CD1c-positive myeloid dendritic cell (primary cell): ENCODE data around the gene CAPZB.

Source experiments
- DNase-seq: peaks from one replicate; pipeline ENCODE4 v3.0.0-alpha.2; 2016; ENCODE audit errors: extremely low spot score

CAPZB gene

DNA sequence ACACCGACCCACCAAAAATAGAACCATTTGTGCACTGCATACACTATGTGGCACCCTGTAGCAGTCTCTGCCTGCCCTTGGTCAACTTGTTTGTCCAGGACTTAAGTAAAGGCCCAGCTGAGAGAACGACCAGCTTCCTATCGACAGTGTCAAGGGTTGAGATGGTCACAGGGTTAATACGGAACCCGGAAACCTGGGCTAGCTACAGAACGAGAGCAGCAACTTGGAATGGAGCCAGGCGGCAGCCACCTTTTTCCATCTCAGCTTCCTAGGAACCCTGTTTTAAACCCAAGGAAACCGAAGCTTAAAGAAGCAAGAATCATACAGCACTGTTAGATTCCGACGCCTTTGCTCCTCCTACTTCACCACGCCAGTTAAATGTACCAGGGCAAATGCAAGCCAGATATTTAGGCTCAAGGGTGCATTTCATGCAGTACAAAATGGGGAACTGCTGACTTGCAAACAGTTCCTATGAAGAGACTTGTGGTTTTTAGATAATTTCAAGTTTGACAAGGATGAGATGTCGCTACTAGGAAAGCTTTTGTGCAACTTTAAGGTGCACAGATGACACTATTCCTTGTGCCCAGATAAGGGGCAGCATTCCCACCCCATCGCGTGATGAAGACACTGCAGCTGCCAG, 137.7 kb downstream of the CAPZB start:
- peak; percentile 65 for DNase-seq

DNA sequence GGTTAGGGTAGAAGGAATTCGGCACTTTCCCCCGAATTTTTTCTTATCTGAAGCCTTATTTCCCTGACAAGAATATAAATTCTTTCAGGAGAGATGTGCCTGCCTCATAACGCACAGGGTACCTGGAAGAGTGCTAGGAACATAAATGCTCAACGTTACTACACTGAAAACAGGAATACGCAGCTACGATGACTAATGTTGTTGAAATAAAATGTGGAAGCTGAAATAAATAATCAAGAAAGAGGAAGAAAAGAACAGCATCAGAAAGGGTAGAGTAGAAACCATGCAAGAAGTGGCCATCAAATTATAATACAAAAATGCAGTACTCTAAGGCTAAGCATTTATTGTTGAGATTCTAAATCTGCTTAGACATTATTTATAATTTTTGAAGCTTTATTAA, 139.3 kb downstream of the CAPZB start:
- DNase-seq: peak; percentile 58

DNA sequence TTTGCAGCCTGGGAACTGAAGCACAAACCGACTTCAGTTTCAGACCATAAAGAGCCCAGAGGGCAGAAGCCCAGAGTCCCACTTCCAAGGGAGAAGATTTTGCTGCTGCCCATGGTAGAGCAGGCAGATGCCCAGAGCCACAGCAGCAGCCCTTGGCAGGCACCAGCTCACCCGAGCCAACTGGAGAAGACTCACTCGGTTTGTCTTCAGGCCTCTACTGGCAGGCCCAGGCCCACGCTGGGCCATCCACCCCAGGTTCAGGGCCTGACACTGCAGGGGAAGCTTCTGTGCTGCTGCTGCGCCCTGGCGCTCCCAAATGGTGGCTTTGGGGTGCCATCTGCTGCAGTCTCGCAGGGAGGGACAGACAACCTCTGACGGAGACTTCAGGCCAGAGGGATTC, 139.9 kb downstream of the CAPZB start:
- DNase-seq: no peak

- no peak for DNase-seq
Measured at GRCh38 chr1:19344831-19345230, 140.5 kb downstream of the CAPZB start.

- peak; percentile 41 for DNase-seq
Measured at GRCh38 chr1:19344372-19344810, 140.9 kb downstream of the CAPZB start.

- DNase-seq: no peak
Measured at GRCh38 chr1:19343617-19344350, 141.6 kb downstream of the CAPZB start.

- no peak for DNase-seq
Measured at GRCh38 chr1:19342894-19343616, 142.3 kb downstream of the CAPZB start.

DNA sequence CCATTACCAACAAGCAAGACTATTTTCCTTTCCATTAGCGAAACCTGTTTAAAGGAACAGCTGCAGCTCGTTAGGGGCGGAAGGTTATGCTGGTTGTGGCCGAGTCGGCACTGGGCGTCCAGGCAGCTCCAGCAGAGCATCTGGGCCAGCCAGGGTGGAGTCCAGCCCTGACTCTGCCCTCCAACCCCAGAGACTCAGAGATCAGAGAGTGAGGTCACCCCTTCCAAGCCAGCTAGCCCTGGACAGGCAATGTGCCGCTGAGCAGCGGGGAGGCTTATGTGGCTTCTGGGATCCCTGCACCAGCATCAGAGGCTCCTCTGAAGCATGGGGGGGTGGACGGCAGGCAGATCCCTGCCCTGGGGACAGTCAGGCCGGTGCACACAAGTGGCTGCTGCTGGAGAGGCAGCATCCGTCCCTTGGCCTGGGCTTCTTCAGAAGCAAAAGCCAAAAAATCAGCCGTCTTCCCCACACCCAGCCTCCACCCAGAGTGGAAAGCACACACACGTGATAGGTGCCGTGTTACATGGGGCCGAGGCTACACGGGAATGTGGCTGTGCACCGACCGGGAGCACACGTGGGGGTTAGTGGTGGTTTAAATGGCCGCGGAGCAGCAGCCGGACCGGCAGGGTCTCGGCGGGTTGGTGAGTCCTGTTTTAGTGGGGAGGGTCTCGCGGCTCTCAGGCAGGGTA, 143.1 kb downstream of the CAPZB start:
- no peak for DNase-seq

- peak; percentile 80 for DNase-seq
Measured at GRCh38 chr1:19341201-19342061, 143.9 kb downstream of the CAPZB start.

GRCh38 chr1:19340387-19340937, 144.9 kb downstream of the CAPZB start:
- no peak for DNase-seq

DNA sequence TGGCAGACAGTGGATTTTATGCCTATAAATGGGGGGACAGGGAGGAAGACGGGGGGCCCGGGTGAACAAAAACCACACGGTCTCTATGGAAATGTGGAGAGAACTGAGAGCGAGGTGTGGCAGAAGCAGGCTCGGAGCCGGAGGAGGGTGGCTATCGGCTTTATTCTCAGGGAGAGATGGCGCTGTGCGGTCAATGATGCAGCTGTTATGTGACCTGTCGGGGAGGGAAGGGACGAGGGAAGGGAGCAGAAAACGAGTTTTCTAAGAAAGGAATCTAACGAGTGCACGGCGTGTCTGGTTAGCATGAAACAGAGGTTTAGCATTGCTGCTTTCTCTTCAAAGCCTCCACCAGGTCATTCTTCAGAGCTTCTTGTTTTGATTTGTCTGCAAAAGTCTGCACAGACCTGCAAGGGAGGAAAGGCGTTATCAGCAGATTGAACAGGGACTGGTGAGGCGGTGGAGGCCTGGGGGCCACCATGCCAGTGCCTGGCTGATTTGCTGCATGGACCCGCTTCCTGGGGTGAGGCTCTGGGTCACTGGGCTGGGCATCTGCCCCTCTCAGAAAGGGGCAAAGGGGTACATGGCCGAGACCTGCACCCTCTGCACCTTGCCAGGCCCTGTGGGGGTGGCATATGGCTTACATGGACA, 146.0 kb downstream of the CAPZB start:
- DNase-seq: no peak

DNA sequence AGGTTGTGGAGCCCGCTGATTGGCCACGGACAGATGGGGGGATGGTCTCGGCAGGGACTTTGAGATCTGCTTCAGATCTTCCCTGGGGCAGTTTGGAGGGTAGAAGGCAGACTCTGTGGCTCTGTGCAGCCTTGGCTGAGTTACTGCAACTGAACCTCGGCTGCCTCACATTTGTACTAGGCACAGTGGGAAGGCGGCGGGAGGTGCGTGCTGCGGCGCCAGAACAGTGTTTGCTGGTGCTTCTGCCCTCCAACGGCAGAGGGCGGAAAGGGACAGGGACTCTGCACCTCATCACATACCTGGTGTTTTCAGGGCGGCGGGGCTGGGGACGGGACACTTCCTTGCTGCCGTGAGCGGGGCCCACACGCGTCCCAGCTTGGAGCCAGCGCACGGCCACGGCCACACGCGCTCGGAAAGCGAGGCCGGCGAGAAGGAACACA, 147.0 kb downstream of the CAPZB start:
- no peak for DNase-seq

DNA sequence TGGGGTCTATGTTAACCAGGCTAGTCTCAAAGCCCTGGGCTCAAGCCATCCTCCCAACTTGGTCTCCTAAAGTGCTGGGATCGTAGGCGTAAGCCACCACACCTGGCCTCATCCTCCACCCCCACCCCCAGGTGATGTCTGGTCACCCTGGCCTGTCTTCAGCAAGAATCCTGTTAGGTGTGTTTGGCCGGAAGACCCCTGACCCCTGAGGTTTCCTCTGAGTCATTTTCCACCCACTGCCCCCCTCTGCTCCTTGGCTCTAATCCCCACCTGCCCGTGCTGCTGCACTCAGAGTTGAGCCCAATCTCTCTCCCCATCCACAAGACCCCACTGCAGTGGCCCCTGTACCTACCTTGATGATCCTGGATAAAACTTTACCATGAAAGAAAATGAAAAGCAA, 148.1 kb downstream of the CAPZB start:
- no peak for DNase-seq

- no peak for DNase-seq
Measured at GRCh38 chr1:19336543-19336942, 148.8 kb downstream of the CAPZB start.

DNA sequence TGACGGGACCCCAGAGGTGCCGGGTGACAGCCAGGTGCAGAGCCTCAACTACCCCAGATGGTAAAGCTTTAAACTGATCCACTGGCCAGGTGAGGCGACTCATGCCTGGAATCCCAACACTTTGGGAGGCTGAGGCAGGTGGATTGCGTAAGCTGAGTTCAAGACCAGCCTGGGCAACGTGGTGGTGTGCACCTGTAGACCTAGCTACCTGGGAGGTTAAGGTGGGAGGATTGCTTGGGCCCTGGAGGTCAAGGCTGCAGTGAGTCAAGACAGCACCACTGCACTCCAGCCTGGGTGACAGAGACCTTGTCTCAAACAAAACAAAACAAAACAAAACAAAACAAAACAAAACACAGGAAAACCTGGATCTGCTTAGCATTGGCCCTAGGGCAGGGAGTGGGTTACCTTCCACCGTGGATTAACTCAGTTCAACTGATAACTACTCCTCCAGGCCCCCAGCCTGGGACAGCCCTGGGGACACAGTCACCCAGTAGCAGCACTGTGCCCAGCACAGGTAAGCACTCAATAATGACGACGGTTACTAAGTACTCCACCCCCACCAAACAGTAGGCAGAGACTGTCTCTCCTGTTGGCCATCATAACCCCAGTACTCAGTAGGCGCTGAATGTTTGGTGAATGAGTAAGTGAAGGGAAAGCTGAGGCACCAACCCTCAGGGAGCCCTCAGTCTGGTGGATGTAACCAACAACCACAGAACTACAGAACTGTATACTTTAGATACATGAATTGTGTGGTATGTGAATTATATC, 151.6 kb downstream of the CAPZB start:
- DNase-seq: no peak

DNA sequence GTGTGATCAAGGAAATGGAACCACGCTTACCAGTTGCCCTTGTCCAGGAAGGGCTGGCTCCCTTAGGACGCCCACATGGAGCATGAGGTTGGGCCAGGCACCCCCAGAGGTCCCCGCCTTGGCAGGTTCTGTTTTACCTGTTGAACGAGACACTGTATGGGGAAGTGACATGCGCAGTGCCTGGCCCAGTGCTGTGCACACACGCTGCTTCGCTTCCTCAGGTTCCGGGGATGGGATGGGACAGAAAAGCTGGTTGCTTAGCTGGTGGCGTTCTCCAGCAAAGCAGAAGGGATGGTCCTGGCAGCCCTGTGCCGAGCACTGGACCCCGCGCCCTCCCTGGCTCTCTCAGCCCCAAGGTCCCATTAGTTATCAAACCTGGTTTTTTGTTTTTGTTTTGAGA, 152.5 kb downstream of the CAPZB start:
- no peak for DNase-seq

GRCh38 chr1:19331262-19331878, 154.0 kb downstream of the CAPZB start:
- DNase-seq: no peak

DNA sequence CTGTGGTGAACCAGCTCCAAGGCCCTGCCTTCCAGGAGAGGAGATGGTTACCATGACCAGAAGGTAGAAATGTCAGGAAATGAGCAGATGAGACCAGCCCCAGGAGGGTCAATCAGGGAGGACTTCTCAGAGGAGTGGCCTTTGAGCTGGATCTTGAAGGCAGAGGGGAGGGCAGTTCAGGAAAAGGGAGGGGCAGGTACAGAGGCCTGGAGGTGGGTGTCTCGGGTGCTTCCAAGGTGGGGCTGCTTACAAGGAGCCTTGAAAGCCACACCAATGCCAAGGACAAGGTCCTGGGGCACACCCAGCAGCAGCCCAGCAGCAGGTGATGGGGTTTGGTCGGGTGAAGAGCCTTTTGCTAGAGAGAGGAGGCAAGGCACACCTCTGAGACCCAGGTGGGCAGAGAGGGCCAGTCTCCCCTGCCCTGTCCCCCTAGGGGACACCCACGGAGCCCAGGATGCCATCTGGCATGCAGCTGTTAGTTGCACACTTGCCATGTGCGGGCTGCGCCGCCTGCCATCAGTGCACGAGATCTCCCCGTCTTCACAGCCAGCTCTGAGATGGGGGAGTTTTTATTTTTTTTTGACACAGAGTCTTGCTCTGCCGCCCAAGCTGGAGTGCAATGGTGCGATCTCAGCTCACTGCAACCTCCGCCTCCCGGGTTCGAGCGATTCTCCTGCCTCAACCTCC, 154.7 kb downstream of the CAPZB start:
- DNase-seq: no peak

GRCh38 chr1:19329611-19330010, 155.7 kb downstream of the CAPZB start:
- no peak for DNase-seq
